ENCODE measurements around the gene CPLX3. TPM values are rescaled to one million over a fixed set of nuclear protein-coding genes. Genes with fewer than 3 reads are reported as not detected.
A peak's percentile ranks its signal among the peaks of the same experiment; 100 is the strongest.

Gene CPLX3
- total RNA-seq, 1 donor from 2014 or later: 0.32 TPM

DNA sequence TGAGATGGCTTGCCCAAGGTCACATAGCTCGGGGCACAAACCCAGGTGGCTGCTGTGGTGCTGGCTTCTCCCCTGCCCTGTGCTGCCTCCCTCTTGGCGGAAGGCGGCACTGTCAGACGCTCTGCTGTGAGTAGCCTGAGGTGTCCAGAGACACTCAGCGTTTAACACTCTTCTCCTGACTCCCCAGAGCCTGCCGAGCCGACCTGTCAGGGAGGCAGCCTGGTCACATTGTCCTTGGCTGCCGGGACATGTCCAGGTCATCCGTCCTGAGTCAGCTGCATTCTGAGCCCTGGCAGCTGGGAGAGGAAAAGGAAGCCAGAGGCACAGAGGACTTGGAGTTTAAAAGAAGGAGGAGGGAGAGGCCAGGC is 9.1 kb upstream of the CPLX3 start:
- no peak overlapping the region for H3K4me3 Mint-ChIP-seq (ENCODE audit: unreplicated experiment)
- peaks cover 1% of the 10 kb centered on the region for H3K9me3 Mint-ChIP-seq (ENCODE audit: unreplicated experiment)
- peak; percentile 41 for DNase-seq
- H3K27ac Mint-ChIP-seq (ENCODE audit: unreplicated experiment): peak overlapping the region; percentile 33
- no peaks in the 10 kb centered on the region for H3K36me3 Mint-ChIP-seq (ENCODE audit: unreplicated experiment)
- H3K4me1 Mint-ChIP-seq (ENCODE audit: low read depth, unreplicated experiment): peaks cover 23% of the 10 kb centered on the region
- no peak for TF ChIP-seq CTCF (IDR thresholded peaks at IDR 0.05; ENCODE audit: partially characterized antibody, unreplicated experiment)
- H3K27me3 Mint-ChIP-seq (ENCODE audit: unreplicated experiment): peaks cover 8% of the 10 kb centered on the region

DNA sequence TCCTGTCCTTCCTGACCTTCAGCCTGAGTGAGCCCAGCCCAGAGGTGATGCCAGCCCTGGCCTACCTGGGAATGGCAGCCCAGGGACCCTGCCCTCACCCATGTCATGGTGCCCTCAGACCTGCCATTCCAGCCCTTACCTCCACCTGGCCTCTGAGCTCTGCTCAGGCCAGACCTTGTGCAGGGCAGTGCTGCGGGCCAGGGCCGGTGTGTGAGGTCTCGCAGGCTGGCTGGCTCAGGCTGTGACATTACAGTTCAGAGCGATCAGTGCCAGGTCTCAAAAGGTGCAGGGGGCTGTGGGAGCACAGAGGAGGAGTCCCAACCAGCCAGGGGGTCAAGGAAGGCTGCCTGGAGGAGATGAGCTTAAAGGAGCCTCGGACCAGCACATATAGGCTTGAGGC is 6.4 kb upstream of the CPLX3 start:
- Mint-ChIP-seq H3K4me3 (ENCODE audit: unreplicated experiment) (peak overlapping the region; percentile 63), H3K9me3 (ENCODE audit: unreplicated experiment) (peaks cover 4% of the 10 kb centered on the region), H3K27me3 (ENCODE audit: unreplicated experiment) (peaks cover 8% of the 10 kb centered on the region), H3K4me1 (ENCODE audit: low read depth, unreplicated experiment) (peaks cover 45% of the 10 kb centered on the region), H3K36me3 (ENCODE audit: unreplicated experiment) (no peaks in the 10 kb centered on the region), H3K27ac (ENCODE audit: unreplicated experiment) (no peak overlapping the region)
- no peak for TF ChIP-seq CTCF (IDR thresholded peaks at IDR 0.05; ENCODE audit: partially characterized antibody, unreplicated experiment)
- DNase-seq: no peak

DNA sequence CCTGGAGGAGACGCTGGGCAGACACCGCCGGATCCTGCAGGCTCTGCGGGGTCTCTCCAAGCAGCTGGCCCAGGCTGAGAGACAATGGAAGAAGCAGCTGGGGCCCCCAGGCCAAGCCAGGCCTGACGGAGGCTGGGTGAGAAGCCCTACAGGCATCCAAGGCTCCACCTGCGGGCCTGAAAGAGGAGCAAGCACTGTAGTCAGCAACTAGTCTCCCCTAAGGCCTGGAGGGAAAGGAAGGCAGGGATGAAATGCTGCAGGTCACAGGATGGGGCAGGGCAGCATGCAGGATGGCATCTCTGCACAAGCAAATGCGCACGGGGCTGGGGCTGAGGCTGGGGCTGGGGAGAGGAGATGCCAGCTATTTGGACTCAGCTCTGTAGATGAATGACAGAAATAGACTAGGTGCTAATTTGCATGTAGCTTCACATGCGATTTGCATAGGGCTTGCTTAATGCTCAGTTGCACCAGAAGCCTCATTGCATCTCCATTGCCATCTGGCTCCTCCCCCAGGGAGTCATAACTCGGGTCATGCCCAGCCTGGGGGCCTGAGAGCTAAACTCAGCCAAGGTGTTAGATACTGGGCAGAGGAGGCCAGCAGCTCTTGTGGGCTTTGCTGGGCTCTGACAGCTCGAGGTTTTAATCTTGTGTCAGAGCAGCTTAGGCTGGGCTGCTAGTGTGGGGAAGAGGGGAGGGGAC is 5.2 kb upstream of the CPLX3 start:
- Mint-ChIP-seq H3K4me3 (ENCODE audit: unreplicated experiment) (peak overlapping the region; percentile 46), H3K36me3 (ENCODE audit: unreplicated experiment) (no peaks in the 10 kb centered on the region), H3K4me1 (ENCODE audit: low read depth, unreplicated experiment) (peaks cover 51% of the 10 kb centered on the region), H3K27ac (ENCODE audit: unreplicated experiment) (peak overlapping the region; percentile 83), H3K27me3 (ENCODE audit: unreplicated experiment) (peaks cover 10% of the 10 kb centered on the region), H3K9me3 (ENCODE audit: unreplicated experiment) (peaks cover 5% of the 10 kb centered on the region)
- DNase-seq: peak; percentile 60
- no peak for TF ChIP-seq CTCF (IDR thresholded peaks at IDR 0.05; ENCODE audit: partially characterized antibody, unreplicated experiment)

GRCh38 chr15:74821790-74822158 is 4.7 kb upstream of the CPLX3 start:
- Mint-ChIP-seq H3K4me1 (ENCODE audit: low read depth, unreplicated experiment) (peaks cover 51% of the 10 kb centered on the region), H3K27me3 (ENCODE audit: unreplicated experiment) (peaks cover 9% of the 10 kb centered on the region), H3K27ac (ENCODE audit: unreplicated experiment) (no peak overlapping the region), H3K9me3 (ENCODE audit: unreplicated experiment) (peaks cover 5% of the 10 kb centered on the region), H3K36me3 (ENCODE audit: unreplicated experiment) (no peaks in the 10 kb centered on the region), H3K4me3 (ENCODE audit: unreplicated experiment) (peak overlapping the region; percentile 46)
- TF ChIP-seq CTCF (IDR thresholded peaks at IDR 0.05; ENCODE audit: partially characterized antibody, unreplicated experiment): no peak
- DNase-seq: no peak

DNA sequence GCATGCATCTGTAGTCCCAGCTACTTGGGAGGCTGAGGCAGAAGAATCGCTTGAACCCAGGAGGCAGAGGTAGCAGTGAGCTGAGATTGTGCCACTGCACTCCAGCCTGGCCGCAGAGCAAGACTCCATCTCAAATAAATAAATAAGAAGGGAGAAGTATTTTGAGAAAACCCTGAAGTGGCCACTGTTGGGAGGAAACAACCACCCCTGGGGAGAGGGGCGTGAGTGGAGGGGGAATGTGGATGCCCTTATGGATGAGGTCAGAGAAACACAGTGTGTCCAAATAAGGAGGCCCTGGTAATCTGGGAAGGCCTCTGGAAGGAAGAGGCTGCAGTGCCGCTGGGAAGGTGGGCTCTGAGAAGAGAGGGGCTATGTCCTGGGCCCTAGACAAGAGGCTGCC is 4.2 kb upstream of the CPLX3 start:
- Mint-ChIP-seq H3K9me3 (ENCODE audit: unreplicated experiment) (peaks cover 4% of the 10 kb centered on the region), H3K27me3 (ENCODE audit: unreplicated experiment) (peaks cover 5% of the 10 kb centered on the region), H3K4me3 (ENCODE audit: unreplicated experiment) (no peak overlapping the region), H3K27ac (ENCODE audit: unreplicated experiment) (no peak overlapping the region), H3K4me1 (ENCODE audit: low read depth, unreplicated experiment) (peaks cover 47% of the 10 kb centered on the region), H3K36me3 (ENCODE audit: unreplicated experiment) (no peaks in the 10 kb centered on the region)
- TF ChIP-seq CTCF (IDR thresholded peaks at IDR 0.05; ENCODE audit: partially characterized antibody, unreplicated experiment): no peak
- no peak for DNase-seq
